ENCODE data around the gene APRT. TPM values are rescaled to one million over a fixed set of nuclear protein-coding genes. Genes with fewer than 3 reads are reported as not detected.

Gene APRT
- total RNA-seq, 1 experiment from 2014 or later = 311 TPM

DNA sequence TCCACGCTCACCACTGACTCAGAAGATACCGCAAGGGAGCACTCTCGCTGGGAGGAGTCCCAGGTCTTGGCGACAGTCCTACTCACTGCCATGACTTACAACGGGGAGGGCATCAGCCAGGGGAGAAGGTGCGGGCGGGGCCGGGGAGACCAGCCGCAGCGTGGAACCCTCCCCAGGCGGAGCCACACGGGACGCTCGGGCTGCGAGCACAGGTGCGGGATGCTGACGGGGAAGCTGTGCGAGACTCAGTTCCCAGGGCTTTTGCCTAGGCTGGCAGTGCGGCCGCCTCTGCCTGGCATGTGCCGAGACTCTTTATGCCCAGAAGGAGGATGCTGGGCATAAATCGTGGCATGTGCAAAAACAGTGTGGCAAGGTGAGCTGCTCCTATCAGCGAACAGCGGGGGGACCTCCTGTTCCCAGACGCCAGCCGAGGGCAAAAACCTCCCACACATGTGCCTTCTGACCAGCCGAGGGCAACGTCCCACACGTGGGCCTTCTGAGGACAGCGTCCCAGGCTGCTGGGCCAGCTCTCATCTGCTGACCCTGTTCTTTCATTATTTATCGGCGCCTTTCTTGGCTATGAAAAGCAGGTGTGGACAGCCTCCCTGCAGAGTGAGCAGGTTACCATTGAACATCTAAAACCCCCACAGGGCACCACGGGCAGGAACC is 38.9 kb upstream of the APRT start:
- intact Hi-C loops (cut with micrococcal nuclease) = no loop called here
- no TSS peak for BruUV-seq (replicated peaks)

More for the DNA sequence above, 38.9 kb upstream of the APRT start:
- H3K4me3 ChIP-seq (replicated peaks in 1 of 2; ENCODE audit: low read depth in 1 of 2, low read length in 2 of 2) = no peak overlapping the region
- DNase-seq (ENCODE audit: low read depth, low spot score) = no peak
- H3K4me1 ChIP-seq (ENCODE audit: control insufficient read depth in 1 of 2, insufficient read depth in 2 of 2, low read length in 2 of 2) = peaks cover 10% of the 10 kb centered on the region in 2 experiments
- CTCF ChIA-PET = no interaction called here
- H3K27ac ChIP-seq (ENCODE audit: low read depth, low read length) = no peak overlapping the region
- H4K20me1 ChIP-seq (ENCODE audit: insufficient read depth) = no peaks in the 10 kb centered on the region
- no peak for ATAC-seq
- no peaks in the 10 kb centered on the region for H3K9me2 ChIP-seq (ENCODE audit: insufficient read depth)
- TF ChIP-seq POLR2AphosphoS5 (IDR thresholded peaks at IDR 0.05; ENCODE audit: low read depth, low read length) (no peak), SIN3A (IDR thresholded peaks at IDR 0.05; ENCODE audit: low read depth) (no peak), ZBTB33 (IDR thresholded peaks at IDR 0.05; ENCODE audit: extremely low read depth, insufficient replicate concordance, low read length) (no peak), ATF3 (IDR thresholded peaks at IDR 0.05) (no peak)
- no peaks in the 10 kb centered on the region for H3K36me3 ChIP-seq (ENCODE audit: control insufficient read depth in 1 of 2, insufficient read depth in 2 of 2, low read length in 2 of 2)
- H3K27me3 ChIP-seq (ENCODE audit: insufficient read depth, low read length) = no peaks in the 10 kb centered on the region
- peaks cover 4% of the 10 kb centered on the region; the same call in 1 of the 2 replicates for H3K79me2 ChIP-seq (ENCODE audit: insufficient read depth, low read length)
- H3K4me2 ChIP-seq (ENCODE audit: low read length) = no peak overlapping the region
- POLR2A ChIA-PET = no interaction called here
- H3K9ac ChIP-seq (ENCODE audit: low read length) = no peak overlapping the region
- H2AFZ ChIP-seq (ENCODE audit: low read depth, low read length, poor library complexity, severe bottlenecking) = no peak overlapping the region
- no peaks in the 10 kb centered on the region for H3K9me3 ChIP-seq (ENCODE audit: control insufficient read depth in 1 of 2, insufficient read depth in 1 of 2, low read depth in 1 of 2, low read length in 2 of 2)
- RAD21 ChIA-PET (ENCODE audit: low non-redundant PET in 1 of 2, low total read pairs in 2 of 2, uncharacterized antibody in 2 of 2, unreplicated experiment in 2 of 2) = no interaction called here
